Measurements from ENCODE around the gene DBP.

GRCh38 chr19:48615231-48616040 lies 21.7 kb downstream of the DBP start:
- TF ChIP-seq POLR2AphosphoS5 (IDR thresholded peaks at IDR 0.05; ENCODE audit: low read depth, low read length) (no peak), TAF1 (IDR thresholded peaks at IDR 0.05; ENCODE audit: low read depth, low read length) (no peak), POLR2A (IDR thresholded peaks at IDR 0.05; ENCODE audit: low read depth, low read length) (peak; percentile 28; the same call in 1 of the 2 replicates), PAX5 (IDR thresholded peaks at IDR 0.05; ENCODE audit: insufficient read depth, low read length, severe bottlenecking) (no peak), SPI1 (IDR thresholded peaks at IDR 0.05; ENCODE audit: low read depth, low read length) (no peak)
